Smooth muscle cell (in vitro differentiated cells): ENCODE results near the gene SSU72. TPM values are rescaled to one million over a fixed set of nuclear protein-coding genes. Genes with fewer than 3 reads are reported as not detected.

Experiments used
- DNase-seq: peaks from one replicate; lab custom pipeline; 2025; ENCODE audit not compliant: unreplicated experiment; lab: John Stamatoyannopoulos, UW
- H2AFZ ChIP-seq: fragments of 200-600 bp; sonication (generic); 2 replicates; pipeline ENCODE4 v1.6.0; 2016; ENCODE audit warnings: antibody characterized with exemption, low read depth, mild to moderate bottlenecking
- H3F3A ChIP-seq: fragments of 200-600 bp; sonication (generic); 2 replicates; pipeline ENCODE4 v1.6.0; 2017; ENCODE audit warnings: antibody characterized with exemption, low read depth
- H3K27ac ChIP-seq: fragments of 200-600 bp; sonication (generic); 2 replicates; pipeline ENCODE4 v1.5.1; 2016; ENCODE audit warnings: low read depth, mild to moderate bottlenecking
- H3K27me3 ChIP-seq: fragments of 200-600 bp; sonication (generic); 2 replicates; pipeline ENCODE4 v1.6.1; 2016; ENCODE audit warnings: low read depth, mild to moderate bottlenecking
- H3K36me3 ChIP-seq: fragments of 200-600 bp; sonication (generic); 2 replicates; pipeline ENCODE4 v1.5.1; 2016; ENCODE audit warnings: low read depth
- H3K4me1 ChIP-seq: fragments of 200-600 bp; sonication (generic); 2 replicates; pipeline ENCODE4 v1.5.1; 2016; ENCODE audit warnings: low read depth
- H3K4me2 ChIP-seq: fragments of 200-600 bp; sonication (generic); 2 replicates; pipeline ENCODE4 v1.6.0; 2016; ENCODE audit warnings: mild to moderate bottlenecking
- H3K4me3 ChIP-seq: fragments of 200-600 bp; sonication (generic); 2 replicates; pipeline ENCODE4 v1.5.1; 2016; ENCODE audit warnings: mild to moderate bottlenecking
- H3K79me2 ChIP-seq: fragments of 200-600 bp; sonication (generic); 2 replicates; pipeline ENCODE4 v1.6.0; 2016; ENCODE audit warnings: low read depth, mild to moderate bottlenecking
- H3K9ac ChIP-seq: fragments of 200-600 bp; sonication (generic); 2 replicates; pipeline ENCODE4 v1.6.0; 2016; ENCODE audit warnings: low read depth
- H3K9me3 ChIP-seq: fragments of 200-600 bp; sonication (generic); replicated peaks from 2 replicates; pipeline ENCODE4 v1.5.1; 2016; ENCODE audit warnings: low read depth
- H4K20me1 ChIP-seq: fragments of 200-600 bp; sonication (generic); 2 replicates; pipeline ENCODE4 v1.6.0; 2016; ENCODE audit warnings: low read depth
- WGBS: methylation state at CpG from one replicate; pipeline ENCODE4 v1.1.7; 2016; ENCODE audit warnings: low lambda C conversion rate; 5-methylcytosine and 5-hydroxymethylcytosine counted together
- polyA plus RNA-seq: library from polyadenylated mRNA; unstranded; fragments of >200 nt; fragmentation: Nextera tagmentation; extraction: Ambion mirVana; gene quantifications from 2 replicates; pipeline ENCODE4 v1.2.1, GENCODE V29; 2016
- total RNA-seq: library from RNA; depleted of rRNA; stranded (reverse); fragments of >200 nt; gene quantifications from 2 replicates; pipeline ENCODE4 v1.2.3, GENCODE V29; 2014
- TF ChIP-seq, protein P1 (sequence below): fragments of 200-600 bp; sonication (generic); IDR thresholded peaks from 2 replicates; pipeline ENCODE4 v1.5.1; 2017; ENCODE audit warnings: borderline replicate concordance, mild to moderate bottlenecking, antibody characterized with exemption; ENCODE audit not compliant: insufficient read depth, poor library complexity, severe bottlenecking

The SSU72 gene
- 77.3 and 116 TPM in 2 replicates for total RNA-seq
- polyA plus RNA-seq: 223 and 231 TPM in 2 replicates

DNA sequence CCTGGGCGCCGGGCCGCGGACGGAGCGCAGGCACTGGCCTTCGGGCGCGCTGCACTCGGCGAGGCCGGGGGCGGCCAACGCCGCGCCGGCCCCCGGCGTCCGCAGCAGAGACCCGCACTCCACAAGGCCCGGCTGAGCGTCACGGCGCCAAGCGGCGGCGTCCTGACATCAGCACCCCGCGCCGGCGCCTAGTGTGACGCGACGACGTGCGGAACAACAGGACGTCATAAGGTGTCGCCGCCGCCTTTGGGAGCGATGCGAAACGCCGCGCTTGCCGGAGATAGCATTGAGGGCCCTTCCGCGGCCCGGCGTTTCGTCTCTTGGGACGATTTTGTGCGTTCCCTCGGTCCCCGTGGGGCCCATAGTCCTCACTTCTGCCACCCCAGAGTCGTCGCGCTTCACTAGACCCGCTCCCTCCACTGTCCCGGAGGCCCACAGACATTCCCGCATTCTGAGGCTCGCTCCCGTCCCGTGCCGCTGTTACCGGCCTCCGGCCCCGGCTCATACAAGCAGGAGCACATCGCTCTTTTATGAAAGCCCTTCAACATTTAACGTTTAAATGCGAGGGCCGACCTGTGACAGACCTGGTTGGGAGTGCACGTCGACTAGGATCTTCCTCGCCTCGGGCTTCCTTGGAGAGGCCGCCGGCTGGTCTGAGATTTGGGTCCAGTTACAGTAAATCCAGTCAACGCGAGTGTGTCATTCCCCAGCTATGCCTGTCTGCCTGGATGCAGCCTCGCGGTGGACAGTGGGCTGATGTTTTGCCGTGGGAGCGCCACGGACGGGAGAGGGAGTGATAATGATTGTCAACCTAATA is at the start of gene SSU72:
Gene SSU72 (minus strand): TSS at position 143 of the 817 bp plus-strand sequence. CDS start 306 bp downstream, outside the sequence.
- peaks cover 11% of the 10 kb centered on the region for H3F3A ChIP-seq
- H3K79me2 ChIP-seq: peaks cover 45% of the 10 kb centered on the region
- peak within 1 kb of the TSS; percentile 94 for H3K4me2 ChIP-seq
- peak within 1 kb of the TSS; percentile 99 for H3K27ac ChIP-seq
- no peaks in the 10 kb centered on the region for H3K9me3 ChIP-seq
- H3K9ac ChIP-seq: peak within 1 kb of the TSS; percentile 99
- no peaks in the 10 kb centered on the region for H3K27me3 ChIP-seq
- WGBS: 1% methylated on average over 87 of the region's 87 CpGs
- H3K36me3 ChIP-seq: no peaks in the 10 kb centered on the region
- H3K4me3 ChIP-seq: peak within 1 kb of the TSS; percentile 100
- TF ChIP-seq, protein P1, sequence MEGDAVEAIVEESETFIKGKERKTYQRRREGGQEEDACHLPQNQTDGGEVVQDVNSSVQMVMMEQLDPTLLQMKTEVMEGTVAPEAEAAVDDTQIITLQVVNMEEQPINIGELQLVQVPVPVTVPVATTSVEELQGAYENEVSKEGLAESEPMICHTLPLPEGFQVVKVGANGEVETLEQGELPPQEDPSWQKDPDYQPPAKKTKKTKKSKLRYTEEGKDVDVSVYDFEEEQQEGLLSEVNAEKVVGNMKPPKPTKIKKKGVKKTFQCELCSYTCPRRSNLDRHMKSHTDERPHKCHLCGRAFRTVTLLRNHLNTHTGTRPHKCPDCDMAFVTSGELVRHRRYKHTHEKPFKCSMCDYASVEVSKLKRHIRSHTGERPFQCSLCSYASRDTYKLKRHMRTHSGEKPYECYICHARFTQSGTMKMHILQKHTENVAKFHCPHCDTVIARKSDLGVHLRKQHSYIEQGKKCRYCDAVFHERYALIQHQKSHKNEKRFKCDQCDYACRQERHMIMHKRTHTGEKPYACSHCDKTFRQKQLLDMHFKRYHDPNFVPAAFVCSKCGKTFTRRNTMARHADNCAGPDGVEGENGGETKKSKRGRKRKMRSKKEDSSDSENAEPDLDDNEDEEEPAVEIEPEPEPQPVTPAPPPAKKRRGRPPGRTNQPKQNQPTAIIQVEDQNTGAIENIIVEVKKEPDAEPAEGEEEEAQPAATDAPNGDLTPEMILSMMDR: no peak
- peaks cover 6% of the 10 kb centered on the region for H3K4me1 ChIP-seq
- DNase-seq: peak; percentile 76
- H2AFZ ChIP-seq: peak within 1 kb of the TSS; percentile 73
- peaks cover 38% of the 10 kb centered on the region for H4K20me1 ChIP-seq

DNA sequence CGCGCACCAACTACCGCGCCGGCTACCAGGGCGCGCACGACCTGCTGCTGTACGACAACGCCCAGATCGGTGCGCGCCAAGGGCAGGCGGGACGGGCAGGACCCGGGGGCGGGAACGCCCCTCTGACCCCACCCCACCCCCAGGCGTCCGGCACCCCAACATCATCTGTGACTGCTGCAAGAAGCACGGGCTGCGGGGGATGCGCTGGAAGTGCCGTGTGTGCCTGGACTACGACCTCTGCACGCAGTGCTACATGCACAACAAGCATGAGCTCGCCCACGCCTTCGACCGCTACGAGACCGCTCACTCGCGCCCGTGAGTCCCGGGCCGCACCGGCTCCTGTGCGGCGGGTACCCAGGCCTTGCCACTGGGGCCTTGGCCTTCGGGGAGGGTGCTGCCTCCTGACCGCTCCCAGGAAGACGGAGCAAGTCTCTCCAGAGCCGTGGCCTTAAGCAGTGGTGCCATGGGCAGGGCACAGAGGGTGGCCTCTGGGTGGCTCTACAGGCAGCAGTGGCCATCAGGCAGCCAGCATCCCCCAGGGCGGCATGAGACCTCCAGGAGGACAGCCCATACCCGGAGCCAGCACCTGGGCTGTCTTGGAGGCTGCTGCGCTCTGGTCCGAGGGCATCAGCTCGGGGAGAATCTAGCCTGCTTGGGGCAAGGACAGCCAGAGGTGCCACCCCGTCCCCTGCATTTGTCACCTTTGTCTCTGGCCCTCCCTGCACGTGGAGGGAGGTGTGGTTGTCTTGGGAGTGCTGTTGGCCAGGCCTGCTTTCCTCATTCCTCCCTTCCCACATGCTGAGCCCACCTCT is 49.2 kb upstream of the SSU72 start:
- no peak overlapping the region for H2AFZ ChIP-seq
- 98% methylated on average over 26 of the region's 51 CpGs for WGBS

DNA sequence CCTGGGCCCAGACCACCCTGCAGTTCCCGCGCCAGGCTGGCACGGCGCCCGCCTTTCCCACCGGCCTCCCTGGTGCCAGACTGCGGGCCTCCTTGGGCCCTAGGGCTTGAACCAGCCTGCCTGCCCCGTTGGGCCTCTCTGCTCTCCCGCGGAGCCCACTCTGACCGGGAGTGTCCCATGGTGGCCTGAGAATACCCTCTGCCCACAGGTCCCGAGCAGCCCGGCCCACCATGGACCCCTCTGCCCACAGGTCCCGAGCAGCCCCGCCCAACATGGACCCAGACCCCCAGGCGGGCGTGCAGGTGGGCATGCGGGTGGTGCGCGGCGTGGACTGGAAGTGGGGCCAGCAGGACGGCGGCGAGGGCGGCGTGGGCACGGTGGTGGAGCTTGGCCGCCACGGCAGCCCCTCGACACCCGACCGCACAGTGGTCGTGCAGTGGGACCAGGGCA is 48.5 kb upstream of the SSU72 start:
- Histone ChIP-seq H2AFZ (no peak overlapping the region), H3K4me3 (no peak overlapping the region), H3K79me2 (peaks cover 13% of the 10 kb centered on the region), H3K4me2 (no peak overlapping the region), H3K9ac (no peak overlapping the region), H4K20me1 (peaks cover 72% of the 10 kb centered on the region), H3K9me3 (no peaks in the 10 kb centered on the region), H3K36me3 (no peaks in the 10 kb centered on the region), H3K27me3 (no peaks in the 10 kb centered on the region), H3K4me1 (peaks cover 8% of the 10 kb centered on the region), H3K27ac (peak overlapping the region; percentile 27), H3F3A (peaks cover 3% of the 10 kb centered on the region)
- WGBS: 94% methylated on average over 14 of the region's 33 CpGs
- TF ChIP-seq, protein P1: no peak
- DNase-seq: no peak

More for the DNA sequence above, 49.2 kb upstream of the SSU72 start:
- no peak for DNase-seq
- Histone ChIP-seq H3K36me3 (no peaks in the 10 kb centered on the region), H3K79me2 (peaks cover 7% of the 10 kb centered on the region), H3K27ac (no peak overlapping the region), H3K27me3 (no peaks in the 10 kb centered on the region), H3K4me1 (peaks cover 8% of the 10 kb centered on the region), H3K4me3 (no peak overlapping the region), H3K9me3 (no peaks in the 10 kb centered on the region), H3F3A (peaks cover 3% of the 10 kb centered on the region), H3K4me2 (no peak overlapping the region), H3K9ac (no peak overlapping the region), H4K20me1 (peaks cover 71% of the 10 kb centered on the region)
- TF ChIP-seq, protein P1: no peak
